GM12865 (cell line): ENCODE measurements around the gene ZNF611.
"Not testable (repeated sequence)": the region's sequence is repeated elsewhere in the genome, so short reads cannot be mapped to it uniquely, and the experiment has no call there.

Experiments used
- DNase-seq: peaks from one replicate; pipeline ENCODE4 v3.0.0; 2010; ENCODE audit warnings: low read depth
- H3K4me3 ChIP-seq: 2 replicates; pipeline ENCODE4 v1.5.1; 2011; ENCODE audit warnings: mild to moderate bottlenecking, low read depth, low read length, control low read depth
- TF ChIP-seq, protein P1 (sequence below): IDR thresholded peaks from 2 replicates; pipeline ENCODE4 v1.5.1; 2011; ENCODE audit warnings: low read length, control low read depth, low read depth, inconsistent platforms; ENCODE audit not compliant: insufficient read depth; ENCODE audit errors: missing control alignments

Gene ZNF611

DNA sequence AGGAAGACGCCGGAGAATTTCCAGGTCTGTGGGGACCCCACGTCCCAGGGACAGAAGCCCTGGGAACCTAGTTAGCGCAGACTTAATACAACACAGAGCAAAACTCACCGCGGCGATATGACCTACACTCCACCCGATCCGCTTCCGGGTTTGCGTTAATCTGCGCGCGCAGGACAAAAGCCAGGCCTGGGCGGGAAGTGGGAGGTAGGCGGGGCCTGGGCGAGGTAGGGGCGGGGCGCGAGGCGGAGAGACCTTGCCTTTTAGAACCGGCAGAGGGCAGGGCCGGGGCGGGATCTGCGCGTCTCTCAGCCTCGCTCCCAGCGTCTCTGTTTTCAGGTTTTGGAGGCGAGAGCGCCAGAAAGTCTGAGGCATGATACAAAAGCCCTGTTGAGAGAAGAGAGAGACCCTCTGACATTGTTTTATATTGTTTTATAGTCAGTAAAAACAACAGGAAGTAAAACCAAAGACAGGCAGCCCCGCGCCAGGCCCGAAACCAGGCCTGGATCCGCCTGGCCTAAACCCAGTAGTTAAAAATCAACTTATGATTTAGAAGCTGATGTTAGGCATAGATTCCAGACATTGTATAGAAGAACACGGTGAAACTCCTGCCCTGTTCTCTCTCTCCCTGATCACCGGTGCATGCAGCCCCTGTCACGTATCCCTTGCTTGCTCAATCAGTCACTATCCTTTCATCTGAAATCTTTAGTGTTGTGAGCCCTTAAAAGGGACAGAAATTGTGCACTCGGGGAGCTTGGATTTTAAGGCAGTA lies at the start of gene ZNF611:
TSS of gene ZNF611 (minus strand) at position 152 of the 769 bp plus-strand sequence. CDS start 19,150 bp downstream, outside the sequence.
- TF ChIP-seq, protein P1, sequence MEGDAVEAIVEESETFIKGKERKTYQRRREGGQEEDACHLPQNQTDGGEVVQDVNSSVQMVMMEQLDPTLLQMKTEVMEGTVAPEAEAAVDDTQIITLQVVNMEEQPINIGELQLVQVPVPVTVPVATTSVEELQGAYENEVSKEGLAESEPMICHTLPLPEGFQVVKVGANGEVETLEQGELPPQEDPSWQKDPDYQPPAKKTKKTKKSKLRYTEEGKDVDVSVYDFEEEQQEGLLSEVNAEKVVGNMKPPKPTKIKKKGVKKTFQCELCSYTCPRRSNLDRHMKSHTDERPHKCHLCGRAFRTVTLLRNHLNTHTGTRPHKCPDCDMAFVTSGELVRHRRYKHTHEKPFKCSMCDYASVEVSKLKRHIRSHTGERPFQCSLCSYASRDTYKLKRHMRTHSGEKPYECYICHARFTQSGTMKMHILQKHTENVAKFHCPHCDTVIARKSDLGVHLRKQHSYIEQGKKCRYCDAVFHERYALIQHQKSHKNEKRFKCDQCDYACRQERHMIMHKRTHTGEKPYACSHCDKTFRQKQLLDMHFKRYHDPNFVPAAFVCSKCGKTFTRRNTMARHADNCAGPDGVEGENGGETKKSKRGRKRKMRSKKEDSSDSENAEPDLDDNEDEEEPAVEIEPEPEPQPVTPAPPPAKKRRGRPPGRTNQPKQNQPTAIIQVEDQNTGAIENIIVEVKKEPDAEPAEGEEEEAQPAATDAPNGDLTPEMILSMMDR = peak; percentile 60
- peak within 1 kb of the TSS; percentile 61 for H3K4me3 ChIP-seq
- DNase-seq = peak; percentile 97

DNA sequence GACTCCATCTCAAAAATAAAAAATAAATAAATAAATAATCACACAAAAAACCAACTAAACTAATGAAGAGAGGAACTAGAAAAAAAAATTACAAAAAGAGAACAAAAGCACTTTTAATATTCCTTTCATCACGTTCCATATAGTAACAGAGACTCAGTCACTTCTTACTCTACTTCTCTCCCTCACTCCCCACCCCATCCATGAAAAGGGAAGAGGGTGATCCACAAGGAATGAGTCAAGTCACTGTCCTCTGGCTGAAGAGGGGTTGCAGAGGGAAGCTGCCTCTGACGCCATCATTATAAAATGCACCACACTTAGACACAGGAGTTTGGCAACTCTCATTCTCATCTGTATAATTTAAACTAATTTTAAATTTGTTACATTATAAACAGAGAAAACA lies 48.0 kb upstream of the ZNF611 start:
- not testable (repeated sequence) for H3K4me3 ChIP-seq, DNase-seq

DNA sequence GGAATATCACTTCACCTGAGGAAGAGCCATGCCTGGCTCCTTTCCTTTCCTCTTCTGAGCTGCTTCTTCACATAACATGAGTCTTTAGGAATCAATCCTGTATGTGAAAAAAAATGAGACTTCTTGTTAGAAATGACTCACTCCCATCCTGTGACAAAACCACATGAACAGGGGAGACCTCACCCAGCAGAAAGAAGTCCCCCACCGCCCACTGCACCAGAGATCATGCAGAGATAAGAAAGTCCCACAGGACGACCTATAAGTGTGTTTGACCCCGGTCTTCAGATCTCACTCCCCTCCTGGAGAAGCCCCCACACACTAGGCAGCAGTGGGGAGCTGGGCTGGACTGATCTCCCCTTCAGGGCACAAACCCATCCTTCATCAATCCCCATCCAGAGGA lies 44.0 kb upstream of the ZNF611 start:
- H3K4me3 ChIP-seq = no peak overlapping the region
- TF ChIP-seq, protein P1 = no peak
- DNase-seq = peak; percentile 11

DNA sequence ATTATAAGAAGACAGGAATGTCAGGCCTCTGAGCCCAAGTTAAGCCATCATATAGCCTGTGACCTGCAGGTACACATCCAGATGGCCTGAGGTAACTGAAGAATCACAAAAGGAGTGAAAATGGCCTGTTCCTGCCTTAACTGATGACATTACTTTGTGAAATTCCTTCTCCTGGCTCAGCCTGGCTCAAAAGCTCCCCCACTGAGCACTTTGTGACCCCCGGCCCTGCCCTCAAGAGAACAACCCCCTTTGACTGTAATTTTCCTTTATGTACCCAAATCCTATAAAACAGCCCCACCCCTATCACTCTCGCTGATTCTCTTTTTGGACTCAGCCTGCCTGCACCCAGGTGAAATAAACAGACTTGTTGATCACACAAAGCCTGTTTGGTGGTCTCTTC lies 21.6 kb upstream of the ZNF611 start:
- H3K4me3 ChIP-seq, DNase-seq: not testable (repeated sequence)

DNA sequence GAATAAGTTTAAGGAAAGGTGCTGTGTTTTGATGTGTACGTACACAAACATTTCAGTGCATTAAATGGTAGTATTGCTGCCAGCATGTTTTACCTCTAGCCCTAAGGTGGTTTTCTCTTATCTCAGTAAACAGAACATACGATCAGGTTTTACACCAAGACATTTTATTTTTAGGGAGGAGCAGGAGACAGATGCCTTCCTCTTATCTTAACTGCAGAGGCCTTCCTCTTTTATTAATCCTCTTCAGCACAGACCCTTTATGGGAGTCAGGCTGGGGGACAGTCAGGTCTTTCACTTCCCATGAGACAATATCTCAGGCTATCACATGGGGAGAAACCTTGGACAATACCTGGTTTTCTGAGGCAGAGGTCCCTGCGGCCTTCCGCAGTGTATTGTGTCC lies 14.9 kb upstream of the ZNF611 start:
- no peak for DNase-seq
- TF ChIP-seq, protein P1 = no peak
- no peak overlapping the region for H3K4me3 ChIP-seq

DNA sequence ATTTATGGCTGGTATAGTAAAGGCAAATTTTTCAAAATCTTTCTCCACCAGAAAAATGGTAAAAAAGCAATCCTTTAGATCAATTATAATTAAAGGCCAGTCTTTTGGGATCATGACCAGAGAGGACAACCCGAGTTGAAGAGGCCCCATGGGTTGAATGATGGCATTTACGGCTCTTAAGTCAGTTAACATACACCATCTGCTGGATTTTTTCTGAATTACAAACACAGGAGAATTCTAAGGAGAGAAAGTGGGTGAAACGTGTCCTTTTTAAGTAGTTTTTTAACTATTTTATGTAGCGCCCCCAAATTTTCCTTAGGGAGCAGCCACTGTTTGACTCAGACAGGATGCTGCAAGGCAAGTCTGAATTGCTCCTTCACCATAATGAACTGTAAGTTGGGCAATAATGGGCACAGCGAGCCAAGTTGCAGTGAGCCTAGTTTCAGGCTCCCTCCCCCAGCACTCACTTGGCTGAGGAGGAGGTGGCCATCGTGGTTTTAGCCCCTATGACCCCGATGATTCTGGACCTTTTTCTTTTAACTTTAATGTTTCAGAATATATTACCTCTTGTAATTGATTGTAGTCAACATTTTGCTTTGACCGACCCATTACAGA lies 13.6 kb upstream of the ZNF611 start:
- H3K4me3 ChIP-seq = no peak overlapping the region
- TF ChIP-seq, protein P1 = no peak
- peak; percentile 12 for DNase-seq

DNA sequence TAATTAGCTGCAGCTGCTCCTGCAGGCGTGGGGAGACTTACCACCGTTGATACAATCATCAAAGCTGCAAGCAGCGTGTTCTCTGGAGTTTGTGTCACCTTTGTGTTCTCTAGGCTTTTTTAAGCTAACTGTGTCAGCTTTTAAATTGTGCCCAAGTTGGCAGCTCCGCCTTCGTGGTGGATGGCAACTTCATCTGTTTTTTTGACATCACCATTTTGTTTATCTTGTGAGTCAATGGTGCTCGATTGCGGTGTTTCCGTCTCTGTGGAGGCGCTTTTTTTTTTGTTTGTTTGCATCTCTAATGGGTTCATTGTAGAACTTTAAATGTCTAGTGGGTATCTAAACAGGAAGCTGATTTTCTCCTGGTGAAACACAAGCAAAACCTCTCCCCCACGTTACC lies 11.1 kb upstream of the ZNF611 start:
- not testable (repeated sequence) for H3K4me3 ChIP-seq, DNase-seq

DNA sequence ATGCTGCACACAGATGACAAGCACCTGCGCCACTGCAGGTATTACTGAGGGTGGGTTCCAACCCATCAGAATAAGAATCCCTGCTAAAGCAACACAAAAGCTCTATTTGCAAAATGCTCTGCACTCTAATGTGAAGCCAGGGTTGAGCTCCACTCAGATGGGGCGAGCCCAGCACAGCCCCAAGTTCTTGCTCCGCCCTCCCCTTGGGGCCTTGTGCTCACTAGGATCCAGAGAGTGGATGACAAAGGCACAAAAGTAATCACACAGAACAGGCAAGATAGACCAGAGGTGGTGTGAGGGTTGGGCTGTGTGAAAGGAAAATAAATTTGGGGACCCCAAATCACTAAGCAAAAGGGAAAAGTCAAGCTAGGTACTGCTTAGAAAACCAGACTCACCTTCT lies 8.2 kb upstream of the ZNF611 start:
- DNase-seq = no peak
- no peak overlapping the region for H3K4me3 ChIP-seq
- TF ChIP-seq, protein P1 = no peak
